Uterus (tissue), 2 donors: ENCODE results near the gene ARHGAP10.

ENCODE experiments used
- POLR2A ChIP-seq, 2 donors: fragments of 450-650 bp; IDR thresholded peaks; one replicate each; pipeline ENCODE4 v1.6.1; 2016; ENCODE audit warnings: antibody characterized with exemption in 2 of 2, mild to moderate bottlenecking in 1 of 2, moderate library complexity in 1 of 2
- TF ChIP-seq, protein P1 (sequence below), 4 experiments: fragments of 200-600 bp in 2 of 4; fragments of 450-650 bp in 2 of 4; sonication (generic) in 2 of 4; IDR thresholded peaks; one replicate each; pipeline ENCODE4 v1.5.1; 2016 to 2019; ENCODE audit warnings: antibody characterized with exemption in 4 of 4, mild to moderate bottlenecking in 2 of 4, moderate library complexity in 1 of 4

DNA sequence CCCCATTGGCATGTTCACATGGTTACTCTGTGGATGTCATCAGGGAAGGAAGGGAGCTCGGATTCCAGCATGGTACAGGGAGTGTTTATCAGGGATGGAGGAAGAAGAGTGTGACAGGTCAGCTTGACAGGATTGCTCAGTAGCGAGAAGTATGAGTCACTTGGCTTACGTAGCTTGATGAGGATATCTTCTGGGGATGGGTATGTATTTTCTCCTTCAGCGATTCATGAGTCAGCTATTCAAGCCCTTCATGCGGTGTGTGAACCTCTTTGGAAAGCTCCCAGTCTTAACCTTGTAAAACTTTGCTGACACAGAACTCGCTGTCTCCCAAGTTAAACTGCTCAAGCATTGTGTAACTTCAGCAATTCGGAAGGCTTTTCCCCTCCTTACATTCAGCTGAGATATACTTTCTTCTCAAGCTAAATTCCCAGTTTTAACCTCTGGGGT, 275.4 kb downstream of the ARHGAP10 start:
- TF ChIP-seq, protein P1, sequence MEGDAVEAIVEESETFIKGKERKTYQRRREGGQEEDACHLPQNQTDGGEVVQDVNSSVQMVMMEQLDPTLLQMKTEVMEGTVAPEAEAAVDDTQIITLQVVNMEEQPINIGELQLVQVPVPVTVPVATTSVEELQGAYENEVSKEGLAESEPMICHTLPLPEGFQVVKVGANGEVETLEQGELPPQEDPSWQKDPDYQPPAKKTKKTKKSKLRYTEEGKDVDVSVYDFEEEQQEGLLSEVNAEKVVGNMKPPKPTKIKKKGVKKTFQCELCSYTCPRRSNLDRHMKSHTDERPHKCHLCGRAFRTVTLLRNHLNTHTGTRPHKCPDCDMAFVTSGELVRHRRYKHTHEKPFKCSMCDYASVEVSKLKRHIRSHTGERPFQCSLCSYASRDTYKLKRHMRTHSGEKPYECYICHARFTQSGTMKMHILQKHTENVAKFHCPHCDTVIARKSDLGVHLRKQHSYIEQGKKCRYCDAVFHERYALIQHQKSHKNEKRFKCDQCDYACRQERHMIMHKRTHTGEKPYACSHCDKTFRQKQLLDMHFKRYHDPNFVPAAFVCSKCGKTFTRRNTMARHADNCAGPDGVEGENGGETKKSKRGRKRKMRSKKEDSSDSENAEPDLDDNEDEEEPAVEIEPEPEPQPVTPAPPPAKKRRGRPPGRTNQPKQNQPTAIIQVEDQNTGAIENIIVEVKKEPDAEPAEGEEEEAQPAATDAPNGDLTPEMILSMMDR (IDR thresholded peaks at IDR 0.05) = no peak
- TF ChIP-seq POLR2A (IDR thresholded peaks at IDR 0.05) = no peak
